ENCODE results near the gene ANKRD13C. TPM values are rescaled to one million over a fixed set of nuclear protein-coding genes. Genes with fewer than 3 reads are reported as not detected.

The ANKRD13C gene
- total and polyA plus RNA-seq, 12 donors = 8.0 to 30.8 (median 20.9) TPM

- Histone ChIP-seq H3K27me3 (no peaks in the 10 kb centered on the region), H3K36me3 (replicated peaks in 1 of 2) (no peaks in the 10 kb centered on the region), H3K4me3 (no peak overlapping the region), H3K4me1 (replicated peaks in 1 of 2) (no peaks in the 10 kb centered on the region), H3K27ac (no peak overlapping the region), H3K9me3 (replicated peaks in 1 of 3) (no peaks in the 10 kb centered on the region)
- no peak for DNase-seq
- TF ChIP-seq CTCF (IDR thresholded peaks at IDR 0.05) = no peak
- no peak for TF ChIP-seq POLR2A (IDR thresholded peaks at IDR 0.05)
- 84 to 93% (median 90%) methylated on average over 3 of the region's 3 CpGs for WGBS, 4 donors
- intact Hi-C loops (cut with DNase I) = no loop called here
These were observed 9.9 kb upstream of the ANKRD13C start for GRCh38 chr1:70364439-70364838.

GRCh38 chr1:70361727-70362398, 7.3 kb upstream of the ANKRD13C start:
- no peak for DNase-seq
- H3K27ac ChIP-seq = no peak overlapping the region
- WGBS, 4 donors = 44 to 60% (median 53%) methylated on average over 3 of the region's 3 CpGs
- intact Hi-C loops (cut with DNase I) = no loop called here
- no peak overlapping the region for H3K4me3 ChIP-seq
- H3K27me3 ChIP-seq = no peaks in the 10 kb centered on the region
- no peaks in the 10 kb centered on the region for H3K36me3 ChIP-seq (replicated peaks in 1 of 2)
- no peaks in the 10 kb centered on the region for H3K4me1 ChIP-seq (replicated peaks in 1 of 2)
- TF ChIP-seq POLR2A (IDR thresholded peaks at IDR 0.05) (no peak), CTCF (IDR thresholded peaks at IDR 0.05) (no peak)
- H3K9me3 ChIP-seq (replicated peaks in 1 of 3) = no peaks in the 10 kb centered on the region

- WGBS, 4 donors = 86 to 88% (median 88%) methylated on average over 5 of the region's 5 CpGs
- DNase-seq = no peak
- Histone ChIP-seq H3K36me3 (replicated peaks in 1 of 2) (no peaks in the 10 kb centered on the region), H3K4me1 (replicated peaks in 1 of 2) (peaks cover 2 to 3% of the 10 kb centered on the region in 2 donors), H3K27ac (no peak overlapping the region), H3K27me3 (no peaks in the 10 kb centered on the region), H3K9me3 (replicated peaks in 1 of 3) (no peaks in the 10 kb centered on the region), H3K4me3 (no peak overlapping the region)
- intact Hi-C loops (cut with DNase I) = no loop called here
- TF ChIP-seq CTCF (IDR thresholded peaks at IDR 0.05) = no peak
- no peak for TF ChIP-seq POLR2A (IDR thresholded peaks at IDR 0.05)
These were observed 5.8 kb upstream of the ANKRD13C start for GRCh38 chr1:70360321-70360720.

- Histone ChIP-seq H3K4me3 (no peak overlapping the region), H3K27ac (no peak overlapping the region), H3K27me3 (no peaks in the 10 kb centered on the region), H3K36me3 (replicated peaks in 1 of 2) (no peaks in the 10 kb centered on the region), H3K9me3 (replicated peaks in 1 of 3) (no peaks in the 10 kb centered on the region), H3K4me1 (replicated peaks in 1 of 2) (peaks cover 6 to 7% of the 10 kb centered on the region in 2 donors)
- intact Hi-C loops (cut with DNase I) = no loop called here
- TF ChIP-seq POLR2A (IDR thresholded peaks at IDR 0.05) = no peak
- TF ChIP-seq CTCF (IDR thresholded peaks at IDR 0.05) = no peak
- WGBS, 4 donors = 86 to 93% (median 92%) methylated on average over 7 of the region's 7 CpGs
- DNase-seq = no peak
These were observed 4.5 kb upstream of the ANKRD13C start for GRCh38 chr1:70358921-70359564.
